Gastrocnemius medialis (tissue), 4 donors: ENCODE data around the gene CER1.
"Not testable (repeated sequence)": the region's sequence is repeated elsewhere in the genome, so short reads cannot be mapped to it uniquely, and the experiment has no call there.

ENCODE experiments used
- POLR2A ChIP-seq, 2 donors: fragments of 450-650 bp; IDR thresholded peaks; one replicate each; pipeline ENCODE4 v1.6.1; 2017; ENCODE audit warnings: antibody characterized with exemption in 2 of 2, mild to moderate bottlenecking in 2 of 2, moderate library complexity in 2 of 2
- TF ChIP-seq, protein P1 (sequence below), 5 experiments: fragments of 450-650 bp in 3 of 5; fragments of 200-600 bp in 2 of 5; sonication (generic) in 2 of 5; IDR thresholded peaks in 4 of 5; conservative IDR thresholded peaks in 1 of 5; 1 replicate in 4 of 5; 2 replicates in 1 of 5; pipeline ENCODE4 v1.5.1; 2016 to 2019; ENCODE audit warnings: antibody characterized with exemption in 5 of 5, mild to moderate bottlenecking in 3 of 5, moderate library complexity in 3 of 5

DNA sequence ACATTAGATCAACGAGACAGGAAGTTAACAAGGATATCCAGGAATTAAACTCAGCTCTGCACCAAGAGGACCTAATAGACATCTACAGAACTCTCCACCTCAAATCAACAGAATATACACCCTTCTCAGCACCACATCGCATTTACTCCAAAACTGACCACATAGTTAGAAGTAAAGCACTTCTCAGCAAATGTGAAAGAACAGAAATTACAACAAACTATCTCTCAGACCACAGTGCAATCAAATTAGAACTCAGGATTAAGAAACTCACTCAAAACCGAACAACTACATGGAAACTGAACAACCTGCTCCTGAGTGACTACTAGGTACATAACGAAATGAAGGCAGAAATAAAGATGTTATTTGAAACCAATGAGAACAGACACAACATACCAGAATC, 39.9 kb downstream of the CER1 start:
- TF ChIP-seq, protein P1, sequence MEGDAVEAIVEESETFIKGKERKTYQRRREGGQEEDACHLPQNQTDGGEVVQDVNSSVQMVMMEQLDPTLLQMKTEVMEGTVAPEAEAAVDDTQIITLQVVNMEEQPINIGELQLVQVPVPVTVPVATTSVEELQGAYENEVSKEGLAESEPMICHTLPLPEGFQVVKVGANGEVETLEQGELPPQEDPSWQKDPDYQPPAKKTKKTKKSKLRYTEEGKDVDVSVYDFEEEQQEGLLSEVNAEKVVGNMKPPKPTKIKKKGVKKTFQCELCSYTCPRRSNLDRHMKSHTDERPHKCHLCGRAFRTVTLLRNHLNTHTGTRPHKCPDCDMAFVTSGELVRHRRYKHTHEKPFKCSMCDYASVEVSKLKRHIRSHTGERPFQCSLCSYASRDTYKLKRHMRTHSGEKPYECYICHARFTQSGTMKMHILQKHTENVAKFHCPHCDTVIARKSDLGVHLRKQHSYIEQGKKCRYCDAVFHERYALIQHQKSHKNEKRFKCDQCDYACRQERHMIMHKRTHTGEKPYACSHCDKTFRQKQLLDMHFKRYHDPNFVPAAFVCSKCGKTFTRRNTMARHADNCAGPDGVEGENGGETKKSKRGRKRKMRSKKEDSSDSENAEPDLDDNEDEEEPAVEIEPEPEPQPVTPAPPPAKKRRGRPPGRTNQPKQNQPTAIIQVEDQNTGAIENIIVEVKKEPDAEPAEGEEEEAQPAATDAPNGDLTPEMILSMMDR (IDR thresholded peaks at IDR 0.05 in 4 of 5, conservative IDR thresholded peaks at IDR 0.05 in 1 of 5), result not testable (repeated sequence)
- TF ChIP-seq POLR2A (IDR thresholded peaks at IDR 0.05), result not testable (repeated sequence)
